Fibroblast of upper back skin (primary cell): ENCODE results near the gene GTF2H2.
"Not testable (repeated sequence)": the region's sequence is repeated elsewhere in the genome, so short reads cannot be mapped to it uniquely, and the experiment has no call there.

Source experiments
- DNase-seq: peaks from one replicate; pipeline ENCODE4 v3.0.0-alpha.2; 2013

GTF2H2 gene

DNA sequence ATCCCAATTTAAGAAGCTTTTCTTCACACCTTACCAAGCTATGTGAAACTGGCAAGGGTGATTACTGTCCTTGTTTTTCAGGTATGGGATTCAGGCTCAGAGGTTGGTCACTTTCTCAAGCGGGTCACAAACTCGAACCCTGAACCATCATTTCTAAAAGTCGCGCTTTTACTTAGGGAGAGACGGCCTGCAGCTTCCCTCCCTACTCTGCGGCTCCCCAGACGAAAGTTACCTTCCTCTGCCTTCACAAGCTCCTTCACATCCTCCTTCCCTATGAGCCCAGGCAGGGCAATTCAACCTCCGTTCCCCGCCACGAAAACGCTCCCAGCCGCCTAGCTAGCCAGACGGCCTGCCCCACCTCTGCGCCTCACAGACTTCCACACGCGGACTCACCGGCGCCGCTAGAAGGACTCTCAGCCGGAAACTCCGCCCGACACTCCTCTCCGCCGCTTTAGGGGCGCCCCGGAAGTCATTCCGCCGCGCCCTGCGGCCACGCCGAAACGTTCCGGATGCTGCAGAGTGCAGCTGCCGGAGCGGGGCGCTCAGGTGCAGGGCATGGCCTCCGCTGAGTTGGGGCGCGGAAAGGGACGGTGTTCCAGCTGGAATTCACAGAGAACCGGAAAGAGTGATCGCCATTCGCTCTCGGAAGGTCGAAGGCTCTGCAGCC is at the start of gene GTF2H2:
TSS of gene GTF2H2 (minus strand) at position 415 of the 667 bp plus-strand sequence. CDS start 4,913 bp downstream, outside the sequence.
- not testable (repeated sequence) for DNase-seq

DNA sequence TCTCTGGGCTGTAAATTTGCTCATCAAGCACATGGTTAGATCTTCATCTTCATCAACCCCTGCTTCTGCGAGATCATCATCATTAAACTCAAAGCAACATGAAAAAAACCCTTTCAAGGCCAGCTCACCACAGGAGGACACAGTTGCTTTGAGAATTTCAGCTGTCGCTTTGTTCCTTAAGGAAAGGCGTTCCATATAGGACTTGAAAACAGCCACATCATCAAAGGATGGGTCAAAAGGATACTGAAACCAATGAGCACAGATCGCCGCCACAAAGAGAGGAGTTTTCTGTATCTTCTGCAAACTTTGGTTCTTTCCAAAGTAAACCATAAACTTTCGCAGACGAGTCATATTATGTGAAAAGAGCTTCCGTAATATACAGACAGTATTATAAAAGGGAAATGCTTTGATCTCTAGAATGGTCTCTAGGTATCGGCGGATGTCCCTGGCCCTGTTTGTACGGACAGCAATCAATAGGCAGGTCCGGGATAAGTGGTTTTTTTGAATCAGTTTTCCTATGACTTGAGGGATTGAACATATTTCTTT is 42.3 kb upstream of the GTF2H2 start:
- DNase-seq = not testable (repeated sequence)

DNA sequence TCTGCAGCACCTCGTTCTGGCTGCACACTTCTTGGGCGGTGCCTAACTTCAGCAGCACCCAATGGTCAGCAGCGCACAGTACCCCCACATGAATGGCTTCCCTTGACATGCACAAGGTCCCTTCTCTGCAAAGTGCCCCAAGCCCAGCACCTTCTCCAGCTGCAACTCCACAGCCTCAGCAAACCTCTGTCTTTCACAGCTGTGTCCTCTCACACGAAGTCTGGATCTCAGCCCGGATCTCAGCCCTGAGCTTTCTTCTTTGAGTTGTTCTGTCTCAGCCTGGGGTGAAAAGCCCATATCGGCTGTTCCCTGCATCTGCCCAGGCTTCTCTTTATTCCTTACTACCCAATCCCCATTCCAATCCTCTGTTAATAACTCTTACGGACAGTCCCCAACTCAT is 32.5 kb upstream of the GTF2H2 start:
- DNase-seq = not testable (repeated sequence)

DNA sequence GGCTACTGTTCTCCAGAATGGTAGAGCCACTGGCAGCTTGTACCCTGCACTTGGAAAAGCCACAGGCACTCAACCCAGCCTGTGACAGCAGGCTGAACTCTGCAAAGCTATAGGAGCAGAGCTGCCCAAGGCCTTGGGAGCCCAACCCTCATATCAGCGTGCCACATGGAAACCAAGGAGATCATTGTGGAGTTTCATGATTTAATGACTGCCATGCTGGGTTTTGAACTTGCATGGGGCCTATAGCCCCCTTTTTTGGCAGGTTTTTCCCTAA is 30.4 kb upstream of the GTF2H2 start:
- not testable (repeated sequence) for DNase-seq

DNA sequence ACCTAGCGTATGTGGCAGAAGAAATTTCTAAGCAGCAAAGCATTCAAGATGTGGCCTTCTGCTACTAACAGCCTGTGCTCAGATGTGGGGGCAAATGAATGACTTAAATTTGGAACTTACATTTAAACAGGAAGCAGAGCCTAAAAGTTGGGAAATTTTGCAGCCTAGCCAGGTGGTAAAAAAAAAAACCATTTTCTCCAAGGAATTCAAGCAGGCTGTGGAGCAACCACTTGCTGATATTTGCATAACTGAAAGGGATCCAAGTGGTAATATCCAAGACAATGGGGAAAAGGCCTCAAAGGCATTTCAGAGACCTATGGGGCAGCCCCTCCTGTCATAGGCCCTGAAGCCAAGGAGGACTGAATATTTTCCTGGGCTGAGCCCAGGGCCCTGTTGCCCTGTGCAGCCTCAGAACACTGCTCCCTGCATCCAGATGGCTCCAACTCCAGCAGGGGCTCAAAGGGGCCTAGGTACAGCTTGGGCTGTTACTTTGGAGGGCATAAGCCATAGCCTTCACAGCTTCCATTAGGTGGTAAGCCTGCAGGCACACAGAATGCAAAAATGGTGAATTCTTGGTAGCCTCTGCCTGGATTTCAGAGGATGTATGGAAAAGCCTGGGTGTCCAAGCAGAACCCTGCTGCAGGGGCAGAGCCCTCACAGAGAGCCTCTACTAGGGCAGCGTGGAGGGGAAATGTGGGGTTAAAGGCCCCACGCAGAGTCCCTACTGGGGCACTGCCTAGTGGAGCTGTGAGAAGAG is 29.9 kb upstream of the GTF2H2 start:
- not testable (repeated sequence) for DNase-seq

DNA sequence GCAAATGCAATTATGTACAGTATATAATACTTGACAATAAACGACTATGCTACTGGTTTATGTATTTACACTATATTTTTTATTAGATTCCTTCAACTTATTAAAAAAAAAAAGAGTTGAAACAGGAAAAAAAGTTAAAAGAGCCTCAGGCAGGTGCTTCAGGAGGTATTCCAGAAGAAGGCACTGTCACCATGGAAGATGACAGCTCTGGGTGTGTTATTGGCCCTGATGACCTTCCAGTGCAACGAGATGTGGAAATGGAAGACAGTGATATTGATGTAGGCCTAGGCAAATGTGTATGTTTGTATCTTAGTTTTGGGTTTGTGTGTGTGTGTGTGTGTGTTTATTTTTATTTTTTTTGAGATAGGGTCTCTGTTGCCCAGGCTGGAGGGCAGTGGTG is 22.3 kb upstream of the GTF2H2 start:
- DNase-seq = not testable (repeated sequence)

DNA sequence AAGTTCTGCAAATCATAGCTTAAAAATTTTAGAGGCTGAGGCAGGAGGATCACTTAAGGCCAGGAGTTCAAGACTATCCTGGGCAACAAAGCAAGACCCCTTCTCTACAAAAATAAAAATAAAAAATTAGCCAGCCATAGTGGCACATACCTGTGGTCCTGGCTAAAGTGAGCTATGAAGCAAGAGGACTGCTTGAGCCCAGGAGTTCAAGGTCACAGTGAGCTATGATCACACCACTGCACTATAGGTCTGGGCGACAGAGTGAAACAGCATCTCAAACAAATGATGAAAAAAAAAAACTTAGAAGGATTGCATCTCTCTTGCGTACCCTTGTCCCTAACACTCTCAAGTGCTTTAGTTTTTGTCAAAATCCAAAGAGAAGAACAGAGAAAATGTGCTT is 21.3 kb upstream of the GTF2H2 start:
- not testable (repeated sequence) for DNase-seq

DNA sequence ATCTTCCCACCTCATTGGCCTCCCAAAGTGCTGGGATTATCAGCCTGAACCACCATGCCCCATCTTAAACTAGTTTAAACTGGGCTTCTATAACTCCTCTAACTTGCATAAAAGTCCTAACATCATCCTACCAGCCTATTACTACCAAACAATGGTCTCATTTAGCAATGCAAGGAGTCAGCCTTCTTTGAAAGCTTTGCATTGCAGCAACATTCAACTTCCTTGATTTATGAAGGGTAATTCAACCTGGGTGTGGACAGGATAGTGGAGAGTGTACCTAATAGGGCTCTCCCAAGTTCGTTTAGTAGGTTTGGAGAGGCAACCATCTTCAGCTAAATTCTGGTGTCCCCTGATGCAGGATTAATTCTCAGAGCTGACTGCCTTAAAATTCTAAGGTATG is 18.7 kb upstream of the GTF2H2 start:
- DNase-seq = not testable (repeated sequence)

DNA sequence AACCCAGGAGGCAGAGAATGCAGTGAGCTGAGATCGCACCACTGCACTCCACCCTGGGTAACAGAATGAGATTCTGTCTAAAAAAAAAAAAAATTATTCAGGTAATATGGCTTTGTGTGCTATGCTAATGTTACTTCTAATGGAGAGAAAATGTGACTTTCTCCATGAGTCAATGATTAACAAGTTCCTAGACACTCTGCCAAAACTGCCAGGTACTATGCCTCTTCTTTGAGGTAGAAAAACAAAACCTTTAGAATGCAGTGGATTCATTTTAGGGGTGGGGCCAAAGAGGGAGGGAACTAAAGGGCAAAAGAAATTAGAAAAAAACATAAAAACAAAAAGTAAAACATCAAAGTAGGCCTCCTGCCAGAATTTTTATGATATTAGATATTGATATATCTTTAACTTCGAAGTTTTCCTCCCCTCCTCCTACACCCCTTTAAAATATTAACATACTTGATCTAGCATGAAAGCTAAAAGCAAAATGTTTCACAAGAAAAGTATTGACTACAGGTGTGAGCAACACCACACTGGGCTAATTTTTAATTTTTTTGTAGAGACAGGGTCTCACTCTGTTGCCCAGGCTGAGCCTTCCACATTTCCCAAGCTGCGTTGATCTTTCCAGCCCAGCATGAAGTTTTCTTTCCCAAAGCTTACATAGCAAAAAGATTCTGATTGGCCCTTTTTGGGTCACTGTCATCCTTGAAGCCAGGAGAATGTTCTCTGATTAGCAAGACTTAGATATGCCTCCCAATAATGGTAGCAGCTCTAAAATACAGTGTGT is 17.0 kb upstream of the GTF2H2 start:
- DNase-seq = not testable (repeated sequence)

DNA sequence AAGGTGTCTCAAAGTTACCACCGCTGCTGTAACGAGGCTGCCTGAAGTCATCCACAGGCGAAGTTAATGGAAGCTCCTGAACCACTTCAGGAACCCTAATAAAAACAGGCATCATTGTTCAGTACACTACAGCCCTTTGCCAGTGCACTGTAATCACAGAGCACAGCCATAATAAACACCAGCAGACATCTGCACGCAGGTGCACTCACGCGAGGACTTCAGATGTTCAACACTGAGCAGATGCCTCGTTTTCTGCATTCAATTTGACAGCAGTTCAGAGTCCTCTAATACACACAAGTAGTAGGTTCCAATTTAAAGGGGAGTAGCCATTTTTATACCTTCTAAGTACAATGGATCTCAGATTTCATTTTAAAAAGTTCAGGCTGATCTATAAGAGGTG is 15.4 kb upstream of the GTF2H2 start:
- DNase-seq = not testable (repeated sequence)

DNA sequence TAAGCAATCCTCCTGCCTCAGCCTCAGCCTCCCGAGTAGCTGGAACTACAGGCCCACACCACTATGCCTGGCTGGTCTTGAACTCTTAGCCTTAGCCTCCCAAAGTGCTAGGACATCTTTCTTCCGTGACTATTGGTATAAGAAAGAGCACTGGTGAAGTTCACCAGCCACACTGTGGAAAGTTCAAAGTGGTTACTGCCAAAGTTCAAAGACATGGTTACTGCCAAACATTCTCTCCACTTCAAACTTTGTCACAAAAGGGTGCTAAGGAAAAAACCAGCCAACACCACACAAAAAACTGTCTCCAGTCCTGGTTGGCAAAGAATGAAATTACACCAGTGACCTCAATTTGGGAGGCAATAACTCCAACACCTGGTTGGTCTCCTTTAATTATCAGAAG is 14.9 kb upstream of the GTF2H2 start:
- DNase-seq = not testable (repeated sequence)

DNA sequence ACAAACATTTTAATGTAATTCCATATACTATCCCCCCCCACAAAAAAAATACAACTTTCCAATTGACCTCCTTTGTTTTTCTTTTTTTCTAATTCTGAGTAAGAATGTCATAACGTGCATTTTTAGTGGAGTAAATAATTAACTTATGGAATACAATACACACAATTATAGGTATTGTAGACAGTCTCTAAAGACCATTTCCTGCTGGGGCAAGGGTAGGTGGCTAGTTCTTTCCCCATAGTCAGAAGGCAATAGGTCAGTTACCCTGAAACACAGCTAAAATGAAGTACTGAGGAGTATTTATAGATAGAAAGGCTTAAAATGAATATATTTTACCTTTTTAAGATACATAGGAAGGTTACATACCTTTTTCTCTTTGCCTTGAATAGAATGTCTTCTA is 6.2 kb downstream of the GTF2H2 start:
- DNase-seq = not testable (repeated sequence)

DNA sequence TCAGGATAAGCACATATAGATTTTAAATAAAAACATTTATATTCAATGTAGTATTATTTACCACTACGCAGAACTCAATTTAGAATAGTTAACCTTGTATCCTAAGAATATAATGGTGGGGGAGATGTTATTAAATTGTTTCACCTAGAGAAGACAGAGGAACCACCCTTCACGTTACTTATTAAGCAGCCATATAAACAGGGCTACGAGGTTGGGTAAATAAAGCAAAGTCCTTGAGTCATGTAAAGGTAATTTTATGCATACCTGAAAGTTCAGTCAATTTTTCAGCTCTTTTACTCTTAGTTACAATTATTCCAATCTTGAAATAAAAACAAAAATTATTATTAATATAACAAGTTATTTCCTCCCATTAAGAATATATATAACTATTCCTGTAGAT is 8.1 kb downstream of the GTF2H2 start:
- DNase-seq = not testable (repeated sequence)

DNA sequence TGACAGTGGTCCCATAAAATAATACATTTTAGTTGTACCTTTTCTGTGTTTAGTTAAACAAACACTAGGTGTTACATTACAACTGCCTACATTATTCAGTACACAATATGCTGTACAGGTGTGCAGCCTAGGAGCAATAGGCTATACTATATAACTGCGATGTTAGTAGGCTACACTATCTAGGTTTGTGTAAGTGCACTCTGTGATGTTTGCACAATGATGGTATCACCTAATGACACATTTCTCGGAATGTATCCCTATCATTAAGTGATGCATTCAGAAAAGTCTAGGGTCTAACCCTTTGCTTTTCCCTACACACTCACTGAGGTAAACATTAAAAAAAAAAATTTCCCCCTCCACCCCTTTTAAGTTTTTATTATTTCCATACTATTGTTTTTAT is 22.7 kb downstream of the GTF2H2 start:
- not testable (repeated sequence) for DNase-seq

DNA sequence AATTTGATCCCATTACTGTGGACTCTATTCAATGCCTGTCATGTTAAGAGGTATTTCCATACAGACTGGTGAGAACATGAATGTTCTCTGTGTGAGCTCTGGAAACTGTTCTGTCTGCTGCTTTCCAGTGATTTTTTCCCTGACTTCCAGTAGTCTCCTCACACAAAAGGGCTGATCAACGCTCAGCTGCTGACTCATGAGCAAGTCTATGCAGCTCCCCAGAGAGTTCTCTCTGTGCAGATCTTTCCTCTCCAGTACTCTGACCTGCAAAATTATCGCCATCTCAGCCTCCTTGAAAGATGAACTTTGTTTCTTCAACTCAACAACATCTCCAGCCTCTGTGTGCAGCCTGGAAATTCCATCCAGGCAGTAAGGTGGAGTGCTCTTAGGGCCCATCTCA is 23.3 kb downstream of the GTF2H2 start:
- not testable (repeated sequence) for DNase-seq

DNA sequence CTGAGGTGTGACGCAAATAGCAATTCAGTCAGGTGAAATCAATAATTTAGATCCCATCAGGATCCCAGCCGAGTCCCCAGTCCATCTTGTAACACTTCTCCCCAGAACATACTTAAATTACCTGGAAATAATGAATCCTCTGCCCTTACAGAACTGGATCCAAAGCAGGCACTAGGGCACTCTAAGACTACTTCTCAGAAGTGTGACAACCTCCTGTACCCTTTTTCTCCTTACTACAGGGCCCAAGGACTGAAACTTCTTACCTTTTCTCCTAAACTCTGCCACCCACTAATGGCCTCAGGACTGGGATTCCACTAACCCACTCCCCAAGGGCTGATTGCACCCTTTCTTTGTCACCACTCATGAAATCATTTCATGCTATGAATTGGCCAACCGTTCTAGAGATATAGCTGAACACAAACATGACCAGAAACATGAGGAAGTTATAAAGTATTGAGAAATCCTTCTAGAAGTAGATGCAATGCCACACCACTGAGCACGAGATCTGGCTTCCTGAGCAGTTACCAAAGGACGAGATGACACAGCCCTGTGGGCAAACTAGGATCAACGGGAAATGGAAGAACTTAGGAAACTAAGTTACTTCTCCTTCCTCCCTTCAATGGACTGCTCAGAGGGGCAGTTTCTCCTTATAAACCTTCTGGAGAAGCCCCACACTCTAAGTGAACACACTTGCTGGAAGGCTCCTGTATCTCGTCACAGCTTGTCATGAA is 36.3 kb downstream of the GTF2H2 start:
- DNase-seq = not testable (repeated sequence)

DNA sequence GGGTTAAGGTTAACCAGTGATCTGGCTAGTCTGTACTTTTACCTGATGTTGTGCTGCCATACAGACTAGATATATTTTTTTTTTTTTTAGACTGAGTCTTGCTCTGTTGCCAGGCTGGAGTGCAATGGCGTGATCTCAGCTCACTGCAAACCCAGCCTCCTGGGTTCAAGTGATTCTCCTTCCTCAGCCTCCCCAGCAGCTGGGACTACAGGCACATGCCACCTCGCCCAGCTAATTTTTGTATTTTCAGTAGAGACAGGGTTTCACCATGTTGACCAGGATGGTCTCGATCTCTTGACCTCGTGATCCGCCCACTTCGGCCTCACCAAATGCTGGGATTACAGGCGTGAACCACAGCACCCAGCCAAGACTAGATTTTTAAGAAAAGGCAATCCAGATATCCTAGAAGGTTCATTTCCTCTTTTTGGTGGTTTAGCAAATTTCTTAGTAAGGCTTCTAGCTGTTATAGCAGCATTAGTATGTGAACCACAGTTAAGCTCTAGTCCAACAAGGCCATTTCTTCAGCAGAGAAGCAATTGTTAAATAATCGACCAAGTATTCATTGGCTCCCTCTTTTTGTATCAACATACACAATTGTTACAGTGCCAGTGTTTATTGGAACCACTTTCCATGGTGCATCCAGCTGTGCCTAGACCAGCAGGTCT is 42.1 kb downstream of the GTF2H2 start, which contains the start of gene NAIP:
TSS of gene NAIP (minus strand) at position 51 of the 665 bp plus-strand sequence. CDS start 12,424 bp downstream, outside the sequence.
- DNase-seq = not testable (repeated sequence)

DNA sequence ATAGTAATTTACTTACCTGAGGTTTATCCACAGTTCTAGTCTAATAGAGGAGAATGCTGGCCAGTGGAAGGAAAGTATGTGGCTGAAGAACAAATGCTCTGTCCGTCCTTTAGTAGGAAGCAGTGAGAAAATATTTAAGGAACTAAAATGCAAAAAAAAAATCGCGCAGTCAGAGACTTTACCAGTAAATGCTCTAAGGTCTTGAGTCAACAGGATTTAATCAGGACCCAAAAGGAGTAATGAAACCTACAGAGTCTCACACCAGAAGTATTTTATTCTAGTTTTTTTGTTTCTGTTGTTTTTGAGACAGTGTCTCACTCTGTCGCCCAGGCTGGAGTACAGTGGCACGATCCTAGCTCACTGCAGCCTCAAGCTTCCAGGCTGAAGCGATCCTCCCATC is 46.8 kb downstream of the GTF2H2 start:
- DNase-seq = not testable (repeated sequence)

DNA sequence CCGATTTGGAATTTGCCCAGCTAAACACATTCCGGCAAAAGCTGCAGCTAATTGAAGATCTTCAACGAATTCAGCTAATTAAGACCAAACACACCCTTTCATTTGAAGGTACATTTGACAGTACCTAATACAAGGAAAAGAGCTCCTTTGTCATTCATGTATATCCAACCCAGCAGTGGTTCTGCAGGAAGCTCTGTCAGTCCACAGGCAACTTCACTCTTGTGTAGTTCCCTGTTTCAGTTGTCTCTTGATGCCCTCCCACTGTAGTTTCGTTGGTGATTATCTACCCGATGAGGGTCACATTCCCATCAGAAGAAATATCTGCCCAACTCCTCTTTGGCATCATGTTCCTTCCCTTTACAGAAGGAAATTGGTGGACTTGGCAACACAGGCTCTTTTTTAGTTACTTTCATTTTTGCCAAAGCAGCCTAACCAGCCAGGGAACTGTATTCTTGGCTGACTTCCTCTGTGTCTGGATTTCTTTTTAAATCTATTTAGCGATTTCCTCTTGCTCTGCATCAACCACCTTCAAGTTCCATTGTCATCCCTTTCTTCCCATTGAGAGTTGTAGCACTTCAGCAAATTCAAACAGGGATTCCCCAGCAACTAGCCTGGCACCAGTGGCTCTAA is 49.0 kb downstream of the GTF2H2 start:
- not testable (repeated sequence) for DNase-seq

DNA sequence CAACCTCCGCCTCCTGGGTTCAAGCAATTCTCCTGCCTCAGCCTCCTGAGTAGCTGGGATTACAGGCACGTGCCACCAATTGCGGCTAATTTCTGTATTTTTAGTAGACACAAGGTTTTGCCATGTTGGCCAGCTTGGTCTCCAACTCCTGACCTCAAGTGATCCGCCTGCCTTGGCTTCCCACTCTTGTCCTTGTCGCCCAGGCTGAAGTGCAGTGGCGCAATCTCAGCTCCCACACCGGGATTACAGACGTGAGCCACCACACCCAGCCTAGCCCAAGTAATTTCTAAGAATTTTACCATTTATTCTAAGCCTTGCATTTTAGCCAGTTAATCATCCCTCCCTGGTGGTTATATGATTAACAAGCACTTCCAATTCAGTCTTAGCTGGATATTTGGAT is 53.3 kb downstream of the GTF2H2 start:
- no peak for DNase-seq

DNA sequence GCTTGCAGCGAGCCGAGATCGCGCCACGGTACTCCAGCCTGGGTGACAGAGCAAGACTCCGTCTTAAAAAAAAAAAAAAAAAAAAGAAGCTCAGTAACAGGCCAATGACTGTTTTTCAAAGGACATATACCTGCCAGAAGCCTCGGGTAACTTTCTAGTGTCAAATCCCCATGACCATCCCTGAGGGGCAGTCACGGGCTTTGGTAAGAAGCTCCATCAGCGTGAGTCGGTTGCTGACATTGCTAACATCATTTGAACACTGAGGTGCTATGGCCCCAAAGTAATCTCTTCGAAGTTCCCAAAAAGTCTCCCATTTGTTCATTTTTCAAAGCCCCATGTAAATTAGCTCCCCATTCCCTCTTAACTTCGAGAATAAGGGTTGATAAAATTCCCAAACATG is 53.9 kb downstream of the GTF2H2 start:
- DNase-seq = no peak
